ENCODE data around the gene PGM1.
"Not testable (repeated sequence)": the region's sequence is repeated elsewhere in the genome, so short reads cannot be mapped to it uniquely, and the experiment has no call there.

DNA sequence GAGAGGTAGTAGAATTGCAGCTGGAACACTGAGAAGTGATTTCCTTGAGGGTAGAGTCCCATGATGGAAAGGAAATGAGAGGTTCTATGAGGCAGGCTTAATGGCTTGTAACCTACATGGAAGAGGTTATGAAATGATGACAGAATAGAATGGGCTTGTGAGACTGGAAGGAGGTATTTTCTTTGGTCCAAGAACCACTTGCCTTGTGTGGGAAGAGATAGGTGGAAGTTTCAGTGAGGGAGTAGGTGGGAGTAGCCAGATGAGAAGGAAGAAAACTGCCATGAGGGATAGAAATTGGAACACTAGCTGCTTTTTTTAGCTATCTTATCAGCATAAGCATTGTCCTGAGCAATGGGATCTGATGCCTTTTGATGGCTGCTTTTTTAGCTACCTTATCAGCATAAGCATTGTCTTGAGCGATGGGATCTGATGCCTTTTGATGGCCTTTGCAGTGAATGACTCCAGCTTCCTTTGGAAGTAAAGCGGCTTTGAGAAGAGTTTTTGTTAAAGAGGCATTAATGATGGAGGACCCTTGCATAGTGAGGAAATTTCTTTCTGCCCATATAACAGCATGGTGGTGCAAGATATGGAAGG, 18.9 kb upstream of the PGM1 start:
- TF ChIP-seq, protein P1, sequence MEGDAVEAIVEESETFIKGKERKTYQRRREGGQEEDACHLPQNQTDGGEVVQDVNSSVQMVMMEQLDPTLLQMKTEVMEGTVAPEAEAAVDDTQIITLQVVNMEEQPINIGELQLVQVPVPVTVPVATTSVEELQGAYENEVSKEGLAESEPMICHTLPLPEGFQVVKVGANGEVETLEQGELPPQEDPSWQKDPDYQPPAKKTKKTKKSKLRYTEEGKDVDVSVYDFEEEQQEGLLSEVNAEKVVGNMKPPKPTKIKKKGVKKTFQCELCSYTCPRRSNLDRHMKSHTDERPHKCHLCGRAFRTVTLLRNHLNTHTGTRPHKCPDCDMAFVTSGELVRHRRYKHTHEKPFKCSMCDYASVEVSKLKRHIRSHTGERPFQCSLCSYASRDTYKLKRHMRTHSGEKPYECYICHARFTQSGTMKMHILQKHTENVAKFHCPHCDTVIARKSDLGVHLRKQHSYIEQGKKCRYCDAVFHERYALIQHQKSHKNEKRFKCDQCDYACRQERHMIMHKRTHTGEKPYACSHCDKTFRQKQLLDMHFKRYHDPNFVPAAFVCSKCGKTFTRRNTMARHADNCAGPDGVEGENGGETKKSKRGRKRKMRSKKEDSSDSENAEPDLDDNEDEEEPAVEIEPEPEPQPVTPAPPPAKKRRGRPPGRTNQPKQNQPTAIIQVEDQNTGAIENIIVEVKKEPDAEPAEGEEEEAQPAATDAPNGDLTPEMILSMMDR (IDR thresholded peaks at IDR 0.05), result not testable (repeated sequence)
- not testable (repeated sequence) for TF ChIP-seq SIN3A (IDR thresholded peaks at IDR 0.05; ENCODE audit: borderline replicate concordance, insufficient read depth, low read depth, low read length); POLR2AphosphoS5 (IDR thresholded peaks at IDR 0.05; ENCODE audit: low read depth, low read length); TCF7L2 (IDR thresholded peaks at IDR 0.05; ENCODE audit: low read depth, low read length)
- TF ChIP-seq, protein P2, sequence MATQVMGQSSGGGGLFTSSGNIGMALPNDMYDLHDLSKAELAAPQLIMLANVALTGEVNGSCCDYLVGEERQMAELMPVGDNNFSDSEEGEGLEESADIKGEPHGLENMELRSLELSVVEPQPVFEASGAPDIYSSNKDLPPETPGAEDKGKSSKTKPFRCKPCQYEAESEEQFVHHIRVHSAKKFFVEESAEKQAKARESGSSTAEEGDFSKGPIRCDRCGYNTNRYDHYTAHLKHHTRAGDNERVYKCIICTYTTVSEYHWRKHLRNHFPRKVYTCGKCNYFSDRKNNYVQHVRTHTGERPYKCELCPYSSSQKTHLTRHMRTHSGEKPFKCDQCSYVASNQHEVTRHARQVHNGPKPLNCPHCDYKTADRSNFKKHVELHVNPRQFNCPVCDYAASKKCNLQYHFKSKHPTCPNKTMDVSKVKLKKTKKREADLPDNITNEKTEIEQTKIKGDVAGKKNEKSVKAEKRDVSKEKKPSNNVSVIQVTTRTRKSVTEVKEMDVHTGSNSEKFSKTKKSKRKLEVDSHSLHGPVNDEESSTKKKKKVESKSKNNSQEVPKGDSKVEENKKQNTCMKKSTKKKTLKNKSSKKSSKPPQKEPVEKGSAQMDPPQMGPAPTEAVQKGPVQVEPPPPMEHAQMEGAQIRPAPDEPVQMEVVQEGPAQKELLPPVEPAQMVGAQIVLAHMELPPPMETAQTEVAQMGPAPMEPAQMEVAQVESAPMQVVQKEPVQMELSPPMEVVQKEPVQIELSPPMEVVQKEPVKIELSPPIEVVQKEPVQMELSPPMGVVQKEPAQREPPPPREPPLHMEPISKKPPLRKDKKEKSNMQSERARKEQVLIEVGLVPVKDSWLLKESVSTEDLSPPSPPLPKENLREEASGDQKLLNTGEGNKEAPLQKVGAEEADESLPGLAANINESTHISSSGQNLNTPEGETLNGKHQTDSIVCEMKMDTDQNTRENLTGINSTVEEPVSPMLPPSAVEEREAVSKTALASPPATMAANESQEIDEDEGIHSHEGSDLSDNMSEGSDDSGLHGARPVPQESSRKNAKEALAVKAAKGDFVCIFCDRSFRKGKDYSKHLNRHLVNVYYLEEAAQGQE (IDR thresholded peaks at IDR 0.05; ENCODE audit: insufficient read depth in 1 of 2, low read depth in 2 of 2, low read length in 1 of 2), result not testable (repeated sequence)

All from Panc1 (cell line).